ENCODE measurements around the gene TNFRSF11A.

TNFRSF11A gene

GRCh38 chr18:62325806-62326645 is 916 bp downstream of the TNFRSF11A start:
- peak overlapping the region; percentile 79 for H3K4me3 ChIP-seq (ENCODE audit: low read depth, low read length)
- TF ChIP-seq, protein P1, sequence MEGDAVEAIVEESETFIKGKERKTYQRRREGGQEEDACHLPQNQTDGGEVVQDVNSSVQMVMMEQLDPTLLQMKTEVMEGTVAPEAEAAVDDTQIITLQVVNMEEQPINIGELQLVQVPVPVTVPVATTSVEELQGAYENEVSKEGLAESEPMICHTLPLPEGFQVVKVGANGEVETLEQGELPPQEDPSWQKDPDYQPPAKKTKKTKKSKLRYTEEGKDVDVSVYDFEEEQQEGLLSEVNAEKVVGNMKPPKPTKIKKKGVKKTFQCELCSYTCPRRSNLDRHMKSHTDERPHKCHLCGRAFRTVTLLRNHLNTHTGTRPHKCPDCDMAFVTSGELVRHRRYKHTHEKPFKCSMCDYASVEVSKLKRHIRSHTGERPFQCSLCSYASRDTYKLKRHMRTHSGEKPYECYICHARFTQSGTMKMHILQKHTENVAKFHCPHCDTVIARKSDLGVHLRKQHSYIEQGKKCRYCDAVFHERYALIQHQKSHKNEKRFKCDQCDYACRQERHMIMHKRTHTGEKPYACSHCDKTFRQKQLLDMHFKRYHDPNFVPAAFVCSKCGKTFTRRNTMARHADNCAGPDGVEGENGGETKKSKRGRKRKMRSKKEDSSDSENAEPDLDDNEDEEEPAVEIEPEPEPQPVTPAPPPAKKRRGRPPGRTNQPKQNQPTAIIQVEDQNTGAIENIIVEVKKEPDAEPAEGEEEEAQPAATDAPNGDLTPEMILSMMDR (IDR thresholded peaks at IDR 0.05; ENCODE audit: borderline replicate concordance, insufficient read depth, low read depth, low read length): no peak

DNA sequence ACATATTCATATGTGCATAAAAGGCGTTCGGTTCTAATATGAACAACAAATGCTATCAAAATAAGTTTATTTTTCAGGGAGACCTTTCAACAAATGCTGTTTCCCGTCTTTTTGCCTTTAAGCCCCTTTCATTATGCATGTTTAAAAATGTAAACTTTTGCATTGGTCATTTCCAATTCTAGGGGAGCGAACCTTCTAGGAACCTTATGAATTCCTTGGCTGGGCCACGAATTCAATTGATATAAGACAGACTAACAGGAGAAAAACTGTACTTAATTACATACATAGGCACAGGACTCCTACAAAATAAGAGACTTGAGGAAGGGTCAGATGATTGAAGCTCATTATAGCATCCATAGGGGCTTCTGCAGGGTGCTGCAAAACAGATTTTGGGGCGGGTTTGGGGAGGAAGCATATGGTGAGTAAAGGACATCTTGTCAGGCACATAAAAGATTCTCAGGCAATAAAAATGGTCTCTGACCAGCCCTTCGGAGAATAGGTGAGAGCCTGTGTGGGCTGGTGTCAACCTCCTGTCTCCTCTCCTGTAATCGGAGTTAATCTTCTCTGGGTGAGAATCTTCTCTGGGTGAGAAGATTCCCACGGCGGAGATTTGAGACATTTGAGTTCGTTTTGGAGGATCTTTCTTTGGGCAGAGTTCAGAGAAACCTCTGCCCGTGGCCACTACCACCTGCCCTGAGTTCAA is 1.7 kb downstream of the TNFRSF11A start:
- H3K4me3 ChIP-seq (ENCODE audit: low read depth, low read length): no peak overlapping the region
- TF ChIP-seq, protein P1 (IDR thresholded peaks at IDR 0.05; ENCODE audit: borderline replicate concordance, insufficient read depth, low read depth, low read length): no peak

GRCh38 chr18:62327977-62328376 is 2.9 kb downstream of the TNFRSF11A start:
- TF ChIP-seq, protein P1 (IDR thresholded peaks at IDR 0.05; ENCODE audit: borderline replicate concordance, insufficient read depth, low read depth, low read length): no peak
- no peak overlapping the region for H3K4me3 ChIP-seq (ENCODE audit: low read depth, low read length)

- TF ChIP-seq, protein P1 (IDR thresholded peaks at IDR 0.05; ENCODE audit: borderline replicate concordance, insufficient read depth, low read depth, low read length): no peak
- H3K4me3 ChIP-seq (ENCODE audit: low read depth, low read length): no peak overlapping the region
Observed at GRCh38 chr18:62328586-62329525, 3.7 kb downstream of the TNFRSF11A start.

- TF ChIP-seq, protein P1 (IDR thresholded peaks at IDR 0.05; ENCODE audit: borderline replicate concordance, insufficient read depth, low read depth, low read length): no peak
- no peak overlapping the region for H3K4me3 ChIP-seq (ENCODE audit: low read depth, low read length)
Observed at GRCh38 chr18:62329691-62330454, 4.8 kb downstream of the TNFRSF11A start.

- H3K4me3 ChIP-seq (ENCODE audit: low read depth, low read length): no peak overlapping the region
- TF ChIP-seq, protein P1 (IDR thresholded peaks at IDR 0.05; ENCODE audit: borderline replicate concordance, insufficient read depth, low read depth, low read length): no peak
Observed at GRCh38 chr18:62330650-62331049, 5.5 kb downstream of the TNFRSF11A start.
